Trophoblast cell (in vitro differentiated cells and primary cell): ENCODE data around the gene IRX4.

Experiments
- DNase-seq, 2 donors: peaks; one replicate each; pipeline ENCODE4 v3.0.0-alpha.2; 2016
- H2AFZ ChIP-seq: 2 replicates; pipeline ENCODE4 v1.6.1; 2013; ENCODE audit warnings: low read length, moderate library complexity, mild to moderate bottlenecking; ENCODE audit not compliant: insufficient read depth, poor library complexity
- H2AK5ac ChIP-seq: 2 replicates; pipeline ENCODE4 v1.6.1; 2013; ENCODE audit warnings: mild to moderate bottlenecking, low read length
- H2BK120ac ChIP-seq: 2 replicates; pipeline ENCODE4 v1.6.1; 2013; ENCODE audit warnings: low read length, mild to moderate bottlenecking, moderate library complexity; ENCODE audit not compliant: insufficient read depth, poor library complexity
- H2BK12ac ChIP-seq: 2 replicates; pipeline ENCODE4 v1.6.1; 2013; ENCODE audit warnings: mild to moderate bottlenecking, low read length, moderate library complexity
- H2BK5ac ChIP-seq: 2 replicates; pipeline ENCODE4 v1.6.1; 2013; ENCODE audit warnings: low read length, low read depth, moderate library complexity, mild to moderate bottlenecking; ENCODE audit not compliant: poor library complexity
- H3K14ac ChIP-seq: 2 replicates; pipeline ENCODE4 v1.6.1; 2013; ENCODE audit warnings: mild to moderate bottlenecking, low read length
- H3K18ac ChIP-seq: 2 replicates; pipeline ENCODE4 v1.6.1; 2013; ENCODE audit warnings: mild to moderate bottlenecking, low read length
- H3K23ac ChIP-seq: 2 replicates; pipeline ENCODE4 v1.6.1; 2013; ENCODE audit warnings: low read length
- H3K27ac ChIP-seq: 2 replicates; pipeline ENCODE4 v1.5.1; 2013; ENCODE audit warnings: low read depth, mild to moderate bottlenecking, inconsistent platforms, low read length, moderate library complexity
- H3K27me3 ChIP-seq: 2 replicates; pipeline ENCODE4 v1.6.1; 2013; ENCODE audit warnings: inconsistent platforms, mild to moderate bottlenecking, low read length, moderate library complexity; ENCODE audit not compliant: insufficient read depth
- H3K36me3 ChIP-seq, 2 experiments: 1 replicate in 1 of 2; 2 replicates in 1 of 2; pipeline ENCODE4 v1.6.1; 2013; ENCODE audit warnings: low read length in 2 of 2, mild to moderate bottlenecking in 2 of 2, moderate library complexity in 1 of 2; ENCODE audit not compliant: insufficient read depth in 2 of 2, control insufficient read depth in 1 of 2
- H3K4ac ChIP-seq: 2 replicates; pipeline ENCODE4 v1.6.1; 2013; ENCODE audit warnings: low read depth, mild to moderate bottlenecking, low read length, moderate library complexity
- H3K4me1 ChIP-seq, 2 experiments: 1 replicate in 1 of 2; 2 replicates in 1 of 2; pipeline ENCODE4 v1.6.1; 2013; ENCODE audit warnings: low read length in 2 of 2, mild to moderate bottlenecking in 2 of 2, moderate library complexity in 1 of 2; ENCODE audit not compliant: insufficient read depth in 2 of 2, control insufficient read depth in 1 of 2
- H3K4me2 ChIP-seq: 2 replicates; pipeline ENCODE4 v1.6.1; 2013; ENCODE audit warnings: inconsistent platforms, mild to moderate bottlenecking, low read length, moderate library complexity
- H3K4me3 ChIP-seq: 2 replicates; pipeline ENCODE4 v1.5.1; 2013; ENCODE audit warnings: mild to moderate bottlenecking, low read depth, low read length, inconsistent platforms
- H3K79me1 ChIP-seq: one replicate; pipeline ENCODE4 v1.6.1; 2013; ENCODE audit warnings: low read length
- H3K79me2 ChIP-seq: 2 replicates; pipeline ENCODE4 v1.6.1; 2013; ENCODE audit warnings: low read length, mild to moderate bottlenecking; ENCODE audit not compliant: control insufficient read depth, insufficient read depth, poor library complexity
- H3K9ac ChIP-seq: 2 replicates; pipeline ENCODE4 v1.6.1; 2013; ENCODE audit warnings: mild to moderate bottlenecking, low read length
- H3K9me3 ChIP-seq: 2 replicates; pipeline ENCODE4 v1.6.1; 2013; ENCODE audit warnings: low read depth, mild to moderate bottlenecking, control low read depth, inconsistent platforms, low read length; ENCODE audit not compliant: insufficient read depth
- H4K12ac ChIP-seq: 2 replicates; pipeline ENCODE4 v1.6.1; 2013; ENCODE audit warnings: low read depth, mild to moderate bottlenecking, low read length, moderate library complexity
- H4K8ac ChIP-seq: 2 replicates; pipeline ENCODE4 v1.6.1; 2013; ENCODE audit warnings: low read depth, mild to moderate bottlenecking, low read length, moderate library complexity
- H4K91ac ChIP-seq: one replicate; pipeline ENCODE4 v1.6.1; 2013; ENCODE audit warnings: low read depth, mild to moderate bottlenecking, low read length, moderate library complexity
- WGBS: extraction: QIAGEN DNeasy Blood & Tissue Kit; methylation state at CpG from one replicate; pipeline ENCODE4 v1.1.7; 2013; ENCODE audit warnings: missing lambda C conversion rate; ENCODE audit not compliant: insufficient read length, insufficient coverage; ENCODE audit errors: extremely low coverage; 5-methylcytosine and 5-hydroxymethylcytosine counted together

Gene IRX4

GRCh38 chr5:1892685-1893445 lies 10.1 kb upstream of the IRX4 start:
- H3K18ac ChIP-seq = no peak overlapping the region
- H3K27ac ChIP-seq = no peak overlapping the region
- H3K23ac ChIP-seq = no peak overlapping the region
- H4K8ac ChIP-seq = no peak overlapping the region
- no peaks in the 10 kb centered on the region for H3K79me2 ChIP-seq
- H4K12ac ChIP-seq = no peak overlapping the region
- peaks cover 17% of the 10 kb centered on the region for H3K27me3 ChIP-seq
- H4K91ac ChIP-seq = no peak overlapping the region
- H3K79me1 ChIP-seq = no peaks in the 10 kb centered on the region
- no peak overlapping the region for H3K9ac ChIP-seq
- peaks cover 4% of the 10 kb centered on the region for H3K9me3 ChIP-seq
- no peak overlapping the region for H3K4ac ChIP-seq
- H2BK12ac ChIP-seq = no peak overlapping the region
- H3K36me3 ChIP-seq = no peaks in the 10 kb centered on the region
- no peak overlapping the region for H3K4me3 ChIP-seq
- H2AFZ ChIP-seq = no peak overlapping the region
- no peak overlapping the region for H2BK5ac ChIP-seq
- H3K4me2 ChIP-seq = no peak overlapping the region
- no peak overlapping the region for H2BK120ac ChIP-seq
- no peak for DNase-seq
- peaks cover 0 to under 1% of the 10 kb centered on the region in 2 experiments for H3K4me1 ChIP-seq
- H2AK5ac ChIP-seq = no peak overlapping the region
- no CpG with 5 or more reads among the region's 22 CpGs for WGBS
- no peak overlapping the region for H3K14ac ChIP-seq

- no peak overlapping the region for H3K18ac ChIP-seq
- no peaks in the 10 kb centered on the region for H3K79me2 ChIP-seq
- no peak for DNase-seq
- H3K27ac ChIP-seq = no peak overlapping the region
- no CpG with 5 or more reads among the region's 9 CpGs for WGBS
- no peak overlapping the region for H3K14ac ChIP-seq
- no peak overlapping the region for H2AFZ ChIP-seq
- H3K79me1 ChIP-seq = no peaks in the 10 kb centered on the region
- no peak overlapping the region for H3K23ac ChIP-seq
- H2BK5ac ChIP-seq = no peak overlapping the region
- no peak overlapping the region for H3K9ac ChIP-seq
- no peak overlapping the region for H4K12ac ChIP-seq
- H2BK120ac ChIP-seq = no peak overlapping the region
- H3K27me3 ChIP-seq = peaks cover 24% of the 10 kb centered on the region
- no peak overlapping the region for H3K4ac ChIP-seq
- no peak overlapping the region for H3K4me2 ChIP-seq
- peaks cover 0 to 4% of the 10 kb centered on the region in 2 experiments for H3K4me1 ChIP-seq
- no peak overlapping the region for H3K4me3 ChIP-seq
- H2BK12ac ChIP-seq = no peak overlapping the region
- H2AK5ac ChIP-seq = no peak overlapping the region
- peaks cover 5% of the 10 kb centered on the region for H3K9me3 ChIP-seq
- H4K8ac ChIP-seq = no peak overlapping the region
- H4K91ac ChIP-seq = no peak overlapping the region
- no peaks in the 10 kb centered on the region for H3K36me3 ChIP-seq
Measured at GRCh38 chr5:1892211-1892610, 9.5 kb upstream of the IRX4 start.

- H3K4me2 ChIP-seq = no peak overlapping the region
- WGBS = no CpG with 5 or more reads among the region's 16 CpGs
Measured at GRCh38 chr5:1891391-1891790, 8.7 kb upstream of the IRX4 start.

DNA sequence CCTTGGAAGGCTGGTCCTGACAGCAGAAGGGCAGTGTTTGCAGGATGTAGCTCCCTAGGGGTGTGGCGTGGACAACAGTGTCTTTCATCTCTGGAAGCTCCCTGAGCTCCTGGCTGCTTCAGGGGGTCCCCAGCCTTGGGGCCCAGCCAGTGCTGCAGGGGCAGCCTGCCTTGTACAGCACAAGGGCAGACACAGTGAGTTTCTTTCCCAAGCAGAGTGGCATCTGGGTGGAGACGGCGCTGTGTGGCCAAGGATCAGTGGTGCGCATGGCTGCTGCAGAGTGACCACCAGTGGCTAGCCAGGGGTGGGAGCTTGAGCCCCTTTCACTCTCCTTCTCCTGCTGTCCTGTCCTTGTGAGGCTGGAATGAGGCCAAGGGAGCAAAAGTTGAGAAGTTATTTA lies 7.6 kb upstream of the IRX4 start:
- no peak overlapping the region for H3K9ac ChIP-seq
- no peak for DNase-seq
- H3K79me1 ChIP-seq = peaks cover 2% of the 10 kb centered on the region
- H3K18ac ChIP-seq = no peak overlapping the region
- no CpG with 5 or more reads among the region's 4 CpGs for WGBS
- H3K4ac ChIP-seq = no peak overlapping the region
- no peak overlapping the region for H3K27ac ChIP-seq
- H3K27me3 ChIP-seq = peaks cover 41% of the 10 kb centered on the region
- H4K91ac ChIP-seq = no peak overlapping the region
- no peak overlapping the region for H3K23ac ChIP-seq
- peaks cover 0 to 14% of the 10 kb centered on the region in 2 experiments for H3K4me1 ChIP-seq
- no peaks in the 10 kb centered on the region for H3K36me3 ChIP-seq
- no peak overlapping the region for H2AK5ac ChIP-seq
- peaks cover 12% of the 10 kb centered on the region for H3K9me3 ChIP-seq
- H4K12ac ChIP-seq = no peak overlapping the region
- H2AFZ ChIP-seq = no peak overlapping the region
- no peaks in the 10 kb centered on the region for H3K79me2 ChIP-seq
- H2BK12ac ChIP-seq = no peak overlapping the region
- no peak overlapping the region for H3K4me3 ChIP-seq
- H3K4me2 ChIP-seq = no peak overlapping the region
- H4K8ac ChIP-seq = no peak overlapping the region
- H3K14ac ChIP-seq = no peak overlapping the region
- H2BK5ac ChIP-seq = no peak overlapping the region
- H2BK120ac ChIP-seq = no peak overlapping the region

More at GRCh38 chr5:1891391-1891790, 8.7 kb upstream of the IRX4 start:
- H3K79me2 ChIP-seq = no peaks in the 10 kb centered on the region
- no peak overlapping the region for H4K91ac ChIP-seq
- H3K79me1 ChIP-seq = peaks cover under 1% of the 10 kb centered on the region
- no peak for DNase-seq
- H2BK12ac ChIP-seq = no peak overlapping the region
- H3K18ac ChIP-seq = no peak overlapping the region
- peaks cover 8% of the 10 kb centered on the region for H3K9me3 ChIP-seq
- no peaks in the 10 kb centered on the region for H3K36me3 ChIP-seq
- H3K27ac ChIP-seq = no peak overlapping the region
- H3K4me1 ChIP-seq = peaks cover 0 to 6% of the 10 kb centered on the region in 2 experiments
- H3K4me3 ChIP-seq = no peak overlapping the region
- no peak overlapping the region for H2AK5ac ChIP-seq
- no peak overlapping the region for H2BK5ac ChIP-seq
- H3K27me3 ChIP-seq = peaks cover 30% of the 10 kb centered on the region
- no peak overlapping the region for H4K12ac ChIP-seq
- no peak overlapping the region for H3K4ac ChIP-seq
- no peak overlapping the region for H4K8ac ChIP-seq
- no peak overlapping the region for H2AFZ ChIP-seq
- H3K23ac ChIP-seq = no peak overlapping the region
- no peak overlapping the region for H3K9ac ChIP-seq
- H3K14ac ChIP-seq = no peak overlapping the region
- H2BK120ac ChIP-seq = no peak overlapping the region
